Measurements from ENCODE around the gene AMFR. TPM values are rescaled to one million over a fixed set of nuclear protein-coding genes. Genes with fewer than 3 reads are reported as not detected.

AMFR gene
- total and polyA plus RNA-seq, 10 of the 15 experiments (the other 5 are each of a cell fraction or from before 2014, with no cell fraction given) = 8.2 to 67.6 (median 28.1) TPM

DNA sequence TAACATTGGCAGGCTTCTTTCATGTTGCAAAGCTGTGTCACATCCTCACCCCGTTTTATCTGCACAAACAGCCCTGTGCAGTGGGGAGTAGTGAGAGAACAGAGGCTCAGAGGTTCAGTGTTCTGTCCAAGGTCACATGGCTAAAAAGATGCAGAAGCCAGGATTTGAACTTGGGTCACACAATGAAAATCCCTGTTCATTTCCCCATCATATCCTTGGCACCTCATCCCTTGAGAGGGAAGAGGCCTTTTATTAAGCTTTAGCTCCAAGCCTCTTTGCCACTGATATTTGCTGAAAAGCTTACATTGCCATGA lies 106.6 kb downstream of the AMFR start:
- BruUV-seq (replicated peaks) = no TSS peak
- ChIA-PET CTCF (interaction anchor here (0.8 to 3.2 kb wide), 15 partner anchors 9 to 854 kb away, joined by 3 to 66 read pairs (median 5); no protein-coding TSS in a partner anchor), POLR2A (no interaction called here), SMC1A (ENCODE audit: uncharacterized antibody, unreplicated experiment) (interaction anchor here (1.0 to 1.9 kb wide), 6 partner anchors 10 to 378 kb away, joined by 3 to 8 read pairs (median 4); no protein-coding TSS in a partner anchor), RAD21 (ENCODE audit: unreplicated experiment) (interaction anchor here (0.6 to 1.3 kb wide), 7 partner anchors 97 to 383 kb away, joined by 3 to 8 read pairs (median 3); no protein-coding TSS in a partner anchor)
- Histone ChIP-seq H3K79me2 (ENCODE audit: control insufficient read depth, insufficient read depth, low read length) (no peaks in the 10 kb centered on the region), H2AFZ (ENCODE audit: control insufficient read depth, low read depth, low read length) (no peak overlapping the region), H3K27me3 (replicated peaks in 1 of 2; ENCODE audit: control insufficient read depth in 2 of 2, insufficient read depth in 2 of 2, low read length in 1 of 2) (peaks cover 2% of the 10 kb centered on the region in 2 experiments; a peak in 1 of 4 replicates), H3K27ac (ENCODE audit: control insufficient read depth, insufficient read depth) (no peak overlapping the region), H3K4me1 (ENCODE audit: control insufficient read depth, insufficient read depth, low read length) (no peaks in the 10 kb centered on the region), H4K20me1 (ENCODE audit: control insufficient read depth, insufficient read depth) (no peaks in the 10 kb centered on the region), H3K9me3 (replicated peaks; ENCODE audit: control insufficient read depth, insufficient read depth, low read length) (no peaks in the 10 kb centered on the region), H3K36me3 (ENCODE audit: control insufficient read depth in 2 of 2, insufficient read depth in 2 of 2, low read length in 1 of 2) (no peaks in the 10 kb centered on the region), H3K9ac (ENCODE audit: control insufficient read depth, insufficient read depth, low read length) (no peak overlapping the region), H3K4me2 (ENCODE audit: control insufficient read depth, insufficient read depth) (no peak overlapping the region), H3K4me3 (no peak overlapping the region)
- no peak for DNase-seq (ENCODE audit: low read depth, low spot score)
- no peak for ATAC-seq
- in situ Hi-C loops (cut with MboI) (loop anchor here (5.0 to 10.0 kb wide), 2 partner anchors 371 to 854 kb away; no protein-coding TSS in a partner anchor), intact Hi-C loops (cut with micrococcal nuclease; ENCODE audit: unreplicated experiment) (loop anchor here (1.0 to 10.0 kb wide), 5 partner anchors 277 to 854 kb away; no protein-coding TSS in a partner anchor)
- TF ChIP-seq, protein P1, sequence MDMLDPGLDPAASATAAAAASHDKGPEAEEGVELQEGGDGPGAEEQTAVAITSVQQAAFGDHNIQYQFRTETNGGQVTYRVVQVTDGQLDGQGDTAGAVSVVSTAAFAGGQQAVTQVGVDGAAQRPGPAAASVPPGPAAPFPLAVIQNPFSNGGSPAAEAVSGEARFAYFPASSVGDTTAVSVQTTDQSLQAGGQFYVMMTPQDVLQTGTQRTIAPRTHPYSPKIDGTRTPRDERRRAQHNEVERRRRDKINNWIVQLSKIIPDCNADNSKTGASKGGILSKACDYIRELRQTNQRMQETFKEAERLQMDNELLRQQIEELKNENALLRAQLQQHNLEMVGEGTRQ (IDR thresholded peaks at IDR 0.05; ENCODE audit: borderline replicate concordance, low read depth, low read length) = no peak
- no peak for TF ChIP-seq FOXM1 (IDR thresholded peaks at IDR 0.05; ENCODE audit: low read depth, low read length)
- no peak for TF ChIP-seq SMC3 (IDR thresholded peaks at IDR 0.05; ENCODE audit: borderline replicate concordance, low read length)
- no peak for TF ChIP-seq TBL1XR1 (IDR thresholded peaks at IDR 0.05; ENCODE audit: low read depth, low read length)
- TF ChIP-seq SMAD5 (IDR thresholded peaks at IDR 0.05; ENCODE audit: low read depth) = no peak
- no peak for TF ChIP-seq FOXK2 (IDR thresholded peaks at IDR 0.05)
- TF ChIP-seq, protein P2, sequence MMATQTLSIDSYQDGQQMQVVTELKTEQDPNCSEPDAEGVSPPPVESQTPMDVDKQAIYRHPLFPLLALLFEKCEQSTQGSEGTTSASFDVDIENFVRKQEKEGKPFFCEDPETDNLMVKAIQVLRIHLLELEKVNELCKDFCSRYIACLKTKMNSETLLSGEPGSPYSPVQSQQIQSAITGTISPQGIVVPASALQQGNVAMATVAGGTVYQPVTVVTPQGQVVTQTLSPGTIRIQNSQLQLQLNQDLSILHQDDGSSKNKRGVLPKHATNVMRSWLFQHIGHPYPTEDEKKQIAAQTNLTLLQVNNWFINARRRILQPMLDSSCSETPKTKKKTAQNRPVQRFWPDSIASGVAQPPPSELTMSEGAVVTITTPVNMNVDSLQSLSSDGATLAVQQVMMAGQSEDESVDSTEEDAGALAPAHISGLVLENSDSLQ (IDR thresholded peaks at IDR 0.05) = no peak
- TF ChIP-seq JUND (IDR thresholded peaks at IDR 0.05; ENCODE audit: low read depth, low read length) = no peak
- no peak for TF ChIP-seq MYC (IDR thresholded peaks at IDR 0.05; ENCODE audit: insufficient read depth, insufficient read length, insufficient replicate concordance, low read length, severe bottlenecking)
- TF ChIP-seq HDGF (IDR thresholded peaks at IDR 0.05) = no peak
- no peak for TF ChIP-seq CEBPB (IDR thresholded peaks at IDR 0.05; ENCODE audit: borderline replicate concordance in 1 of 2, low read depth in 2 of 2, low read length in 2 of 2)
- no peak for TF ChIP-seq NFXL1 (IDR thresholded peaks at IDR 0.05; ENCODE audit: borderline replicate concordance)
- no peak for TF ChIP-seq SIN3A (IDR thresholded peaks at IDR 0.05; ENCODE audit: low read depth, low read length)
- TF ChIP-seq HDAC2 (IDR thresholded peaks at IDR 0.05) = no peak
- 0% methylated on average over 1 of the region's 1 CpG for WGBS (ENCODE audit: insufficient coverage, insufficient replicate concordance, low lambda C conversion rate, missing lambda C conversion rate)
- no peak for FAIRE-seq

Data from GM12878 (cell line).